Mesendoderm (in vitro differentiated cells): ENCODE results near the gene SYNCRIP.
"Not testable (repeated sequence)": the region's sequence is repeated elsewhere in the genome, so short reads cannot be mapped to it uniquely, and the experiment has no call there.

Source experiments
- DNase-seq: peaks from one replicate; pipeline ENCODE4 v3.0.0; 2013
- H2AK5ac ChIP-seq: 2 replicates; pipeline ENCODE4 v1.6.1; 2013; ENCODE audit warnings: low read length, inconsistent platforms
- H2BK120ac ChIP-seq: 2 replicates; pipeline ENCODE4 v1.6.1; 2013; ENCODE audit warnings: low read depth, mild to moderate bottlenecking, low read length, moderate library complexity, mixed read lengths
- H2BK15ac ChIP-seq: replicated peaks from 2 replicates; pipeline ENCODE4 v1.6.1; 2013; ENCODE audit warnings: low read depth, mild to moderate bottlenecking, moderate library complexity
- H2BK5ac ChIP-seq: 2 replicates; pipeline ENCODE4 v1.6.1; 2013; ENCODE audit warnings: low read length, inconsistent platforms
- H3K18ac ChIP-seq: 2 replicates; pipeline ENCODE4 v1.6.1; 2013; ENCODE audit warnings: mild to moderate bottlenecking, low read length, mixed read lengths
- H3K23ac ChIP-seq: one replicate; pipeline ENCODE4 v1.6.1; 2013; ENCODE audit warnings: low read length
- H3K27ac ChIP-seq: 2 replicates; pipeline ENCODE4 v1.5.1; 2013; ENCODE audit warnings: low read depth, mild to moderate bottlenecking, inconsistent platforms, low read length, moderate library complexity
- H3K27me3 ChIP-seq: 2 replicates; pipeline ENCODE4 v1.6.1; 2013; ENCODE audit warnings: low read length, control low read depth, mild to moderate bottlenecking, inconsistent platforms; ENCODE audit not compliant: insufficient read depth, poor library complexity
- H3K36me3 ChIP-seq: 2 replicates; pipeline ENCODE4 v1.6.1; 2013; ENCODE audit warnings: low read length, inconsistent platforms; ENCODE audit not compliant: control insufficient read depth, insufficient read depth
- H3K4ac ChIP-seq: one replicate; pipeline ENCODE4 v1.6.1; 2013; ENCODE audit warnings: low read depth, mild to moderate bottlenecking, low read length, moderate library complexity
- H3K4me1 ChIP-seq: 2 replicates; pipeline ENCODE4 v1.6.1; 2013; ENCODE audit warnings: low read depth, low read length, inconsistent platforms; ENCODE audit not compliant: control insufficient read depth
- H3K4me2 ChIP-seq: 2 replicates; pipeline ENCODE4 v1.6.1; 2013; ENCODE audit warnings: low read length
- H3K4me3 ChIP-seq: 2 replicates; pipeline ENCODE4 v1.5.1; 2013; ENCODE audit warnings: mild to moderate bottlenecking, low read length
- H3K56ac ChIP-seq: one replicate; pipeline ENCODE4 v1.6.1; 2013; ENCODE audit warnings: low read length
- H3K79me1 ChIP-seq: 2 replicates; pipeline ENCODE4 v1.6.1; 2013; ENCODE audit warnings: low read length, inconsistent platforms
- H3K79me2 ChIP-seq: 2 replicates; pipeline ENCODE4 v1.6.1; 2013; ENCODE audit warnings: mild to moderate bottlenecking, low read length; ENCODE audit not compliant: control insufficient read depth, insufficient read depth
- H3K9ac ChIP-seq: 2 replicates; pipeline ENCODE4 v1.6.1; 2013; ENCODE audit warnings: low read length, inconsistent platforms
- H4K5ac ChIP-seq: one replicate; pipeline ENCODE4 v1.6.1; 2013; ENCODE audit warnings: low read length
- H4K8ac ChIP-seq: one replicate; pipeline ENCODE4 v1.6.1; 2013; ENCODE audit warnings: low read depth, mild to moderate bottlenecking, control low read depth, low read length, moderate library complexity
- WGBS: extraction: QIAGEN DNeasy Blood & Tissue Kit; methylation state at CpG from one replicate; pipeline ENCODE4 v1.1.7; 2013; ENCODE audit warnings: low lambda C conversion rate, missing lambda C conversion rate; ENCODE audit not compliant: insufficient coverage; ENCODE audit errors: extremely low coverage; 5-methylcytosine and 5-hydroxymethylcytosine counted together

SYNCRIP gene

DNA sequence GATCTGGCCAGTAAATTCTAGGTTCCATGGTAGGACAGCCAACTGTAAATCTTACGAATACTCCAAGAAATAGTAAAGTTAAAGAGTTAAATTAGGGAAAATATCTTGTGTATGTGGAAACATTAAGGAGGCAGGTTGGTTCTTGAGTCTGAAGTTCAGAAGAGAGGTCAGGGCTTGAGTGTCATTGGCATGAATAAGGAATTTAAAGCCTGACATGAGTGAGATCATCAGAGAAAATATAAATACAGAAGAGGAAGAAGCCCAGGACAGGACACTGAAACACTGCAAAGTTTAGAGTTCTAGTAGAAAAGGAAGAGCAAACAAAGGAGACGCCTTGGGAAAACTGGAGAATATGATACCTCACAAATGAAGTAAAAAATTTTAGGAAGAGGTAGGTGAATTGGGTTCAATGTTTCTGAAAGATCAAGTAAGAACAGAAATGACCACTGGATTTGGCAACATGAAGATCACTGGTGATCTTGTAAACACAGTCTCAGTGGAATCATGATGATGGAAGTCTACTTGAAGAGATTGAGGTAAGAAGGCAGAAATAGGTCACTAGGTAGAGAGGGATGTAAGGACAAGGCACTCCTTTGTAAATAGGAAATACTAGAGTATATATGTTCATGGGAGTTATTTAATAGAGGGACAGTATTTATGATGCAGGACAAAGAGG lies 41.6 kb upstream of the SYNCRIP start:
- Histone ChIP-seq H2AK5ac (no peak overlapping the region), H2BK120ac (no peak overlapping the region), H3K9ac (no peak overlapping the region), H4K5ac (no peak overlapping the region), H3K23ac (no peak overlapping the region), H3K79me1 (peaks cover 3% of the 10 kb centered on the region), H2BK15ac (no peak overlapping the region), H3K56ac (no peak overlapping the region), H2BK5ac (no peak overlapping the region), H3K27ac (no peak overlapping the region), H3K27me3 (no peaks in the 10 kb centered on the region), H3K18ac (no peak overlapping the region), H3K36me3 (no peaks in the 10 kb centered on the region), H4K8ac (no peak overlapping the region), H3K4ac (no peak overlapping the region), H3K4me2 (no peak overlapping the region), H3K79me2 (peaks cover 5% of the 10 kb centered on the region), H3K4me1 (no peaks in the 10 kb centered on the region), H3K4me3 (no peak overlapping the region)
- DNase-seq = no peak
- WGBS = no CpG with 5 or more reads among the region's 2 CpGs

DNA sequence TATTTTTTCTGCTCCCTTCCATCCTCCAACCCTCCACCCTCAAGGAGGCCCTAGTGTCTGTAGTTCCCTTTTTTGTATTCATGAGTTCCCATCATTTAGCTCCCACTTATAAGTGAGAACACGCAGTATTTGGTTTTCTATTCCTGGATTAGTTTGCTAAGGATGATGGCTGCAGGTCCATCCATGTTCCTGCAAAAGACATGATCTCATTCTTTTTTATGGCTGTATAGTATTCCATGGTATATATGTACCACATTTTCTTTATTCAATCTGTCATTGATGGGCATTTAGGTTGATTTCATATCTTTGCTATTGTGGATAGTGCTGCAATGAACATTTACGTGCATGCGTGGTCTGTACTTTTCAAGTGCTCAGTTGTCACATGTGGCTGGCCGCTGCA lies 39.2 kb upstream of the SYNCRIP start:
- H3K56ac ChIP-seq, H3K4me2 ChIP-seq, H3K27me3 ChIP-seq, DNase-seq, H3K36me3 ChIP-seq, H3K4me1 ChIP-seq, H4K8ac ChIP-seq, H2BK5ac ChIP-seq, H4K5ac ChIP-seq, H2AK5ac ChIP-seq, H3K27ac ChIP-seq, H3K79me1 ChIP-seq, H2BK15ac ChIP-seq, H3K9ac ChIP-seq, H3K4ac ChIP-seq, H3K4me3 ChIP-seq, H2BK120ac ChIP-seq, H3K18ac ChIP-seq, H3K23ac ChIP-seq: not testable (repeated sequence)
- peaks cover 21% of the 10 kb centered on the region for H3K79me2 ChIP-seq
- WGBS = no CpG with 5 or more reads among the region's 4 CpGs

DNA sequence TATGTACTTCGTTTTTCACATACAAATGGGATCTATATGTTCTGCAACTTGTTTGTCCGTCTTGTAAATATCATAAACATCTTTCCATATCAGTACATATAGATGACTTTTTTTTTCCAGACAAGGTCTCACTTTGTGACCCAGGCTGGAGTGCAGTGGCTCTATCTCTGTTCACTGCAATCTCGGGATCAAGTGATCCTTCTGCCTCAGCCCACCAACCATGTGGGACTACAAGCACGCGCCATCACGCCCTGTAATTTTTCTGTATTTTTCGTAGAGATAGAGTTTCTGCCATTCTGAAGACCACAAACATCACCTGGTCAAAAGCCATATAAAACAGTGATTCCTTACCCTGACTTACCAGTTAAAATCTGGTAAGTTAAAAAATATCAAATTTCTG lies 37.7 kb upstream of the SYNCRIP start:
- Histone ChIP-seq H2BK5ac (no peak overlapping the region), H3K4me3 (no peak overlapping the region), H3K27ac (no peak overlapping the region), H4K8ac (no peak overlapping the region), H3K23ac (no peak overlapping the region), H3K4me2 (no peak overlapping the region), H3K79me2 (peaks cover 36% of the 10 kb centered on the region), H3K4me1 (no peaks in the 10 kb centered on the region), H2BK120ac (no peak overlapping the region), H4K5ac (no peak overlapping the region), H3K36me3 (peaks cover 8% of the 10 kb centered on the region), H3K18ac (no peak overlapping the region), H2BK15ac (no peak overlapping the region), H3K9ac (peak overlapping the region; percentile 39), H3K27me3 (no peaks in the 10 kb centered on the region), H3K56ac (peak overlapping the region; percentile 45), H3K4ac (no peak overlapping the region), H2AK5ac (no peak overlapping the region), H3K79me1 (peaks cover 3% of the 10 kb centered on the region)
- DNase-seq = no peak
- no CpG with 5 or more reads among the region's 7 CpGs for WGBS

DNA sequence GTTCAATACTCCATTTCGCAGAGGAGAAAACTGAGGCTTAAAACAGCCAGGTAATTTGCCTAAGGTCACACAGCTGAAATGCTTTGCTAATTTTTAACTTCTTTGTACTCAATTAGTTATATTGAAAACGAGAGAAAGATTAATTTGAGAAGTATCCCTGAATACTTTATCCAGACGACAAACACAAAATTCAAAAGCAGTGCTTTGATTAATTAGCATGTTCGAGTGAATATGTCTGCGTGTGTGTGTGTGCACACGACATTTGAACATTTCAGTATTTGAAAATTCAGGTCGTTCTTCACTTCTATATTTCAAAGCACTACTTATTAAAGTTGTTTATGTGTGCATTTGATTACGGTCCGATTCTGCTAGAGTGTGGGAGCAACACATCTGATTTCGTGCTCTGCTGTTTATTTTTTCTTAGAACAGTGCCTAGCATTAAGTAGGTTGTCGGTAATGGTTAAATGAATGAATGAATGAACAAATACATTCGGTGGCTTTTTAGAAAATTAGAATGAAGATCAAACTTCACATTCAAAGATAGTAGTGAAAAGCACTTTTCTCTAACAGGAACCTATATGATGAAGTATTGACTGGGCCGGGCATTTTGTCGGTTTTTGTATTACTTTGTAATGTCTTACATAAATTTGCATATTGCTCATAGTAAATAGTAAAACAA lies 36.9 kb upstream of the SYNCRIP start:
- no peak overlapping the region for H3K23ac ChIP-seq

DNA sequence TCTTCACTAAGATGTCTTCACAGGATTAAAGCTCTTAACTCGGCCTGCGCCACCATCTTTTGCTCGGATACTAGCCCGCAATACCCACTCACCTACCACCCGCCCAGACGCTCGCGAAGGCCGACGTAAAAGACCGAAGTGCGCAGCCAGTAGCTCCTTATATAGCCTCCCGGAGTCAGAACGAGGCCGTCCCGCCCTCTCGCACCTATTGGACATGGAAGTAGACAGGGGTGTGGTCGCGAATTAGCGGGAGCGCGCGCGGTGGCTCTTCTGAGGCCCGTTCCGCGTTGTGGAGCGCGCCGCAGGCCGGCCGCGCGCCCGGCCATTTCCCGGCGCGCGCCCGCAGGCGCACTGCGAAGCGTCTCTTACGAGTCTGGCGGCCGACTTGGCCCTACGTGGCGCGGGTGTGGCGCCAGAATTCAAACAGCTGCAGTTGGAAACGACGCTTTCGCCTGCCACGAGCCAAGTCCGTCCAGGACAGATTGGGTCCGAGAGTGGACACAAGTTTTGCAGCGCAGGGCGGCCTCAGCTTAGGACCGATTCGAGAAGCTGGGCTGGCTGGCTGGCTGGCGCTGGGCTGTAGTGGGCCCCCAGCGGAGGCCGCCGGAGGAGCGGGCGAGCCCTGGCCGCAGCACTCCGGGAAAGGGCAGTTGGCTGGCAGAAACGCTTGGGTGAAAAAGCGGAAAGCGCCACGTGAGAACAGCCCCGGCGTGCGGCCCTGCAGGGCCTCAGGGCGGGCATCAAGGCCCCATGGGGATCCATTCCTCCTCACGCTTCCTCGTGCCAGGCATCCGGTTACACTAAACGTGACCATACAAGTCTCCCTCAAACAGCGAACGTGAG lies 36.1 kb upstream of the SYNCRIP start:
- no peaks in the 10 kb centered on the region for H3K4me1 ChIP-seq
- H3K56ac ChIP-seq = peak overlapping the region; percentile 99
- H2BK15ac ChIP-seq = no peak overlapping the region
- DNase-seq = peak; percentile 99
- no peaks in the 10 kb centered on the region for H3K27me3 ChIP-seq
- no peak overlapping the region for H4K5ac ChIP-seq
- peaks cover 45% of the 10 kb centered on the region for H3K79me2 ChIP-seq
- peaks cover 8% of the 10 kb centered on the region for H3K36me3 ChIP-seq
- H3K9ac ChIP-seq = peak overlapping the region; percentile 99
- peak overlapping the region; percentile 90 for H3K4ac ChIP-seq
- no peak overlapping the region for H3K23ac ChIP-seq
- H3K18ac ChIP-seq = peak overlapping the region; percentile 95
- no CpG with 5 or more reads among the region's 82 CpGs for WGBS
- H4K8ac ChIP-seq = no peak overlapping the region
- H3K79me1 ChIP-seq = peaks cover 3% of the 10 kb centered on the region
- peak overlapping the region; percentile 73 for H2BK5ac ChIP-seq
- no peak overlapping the region for H2AK5ac ChIP-seq
- H3K27ac ChIP-seq = peak overlapping the region; percentile 95
- H3K4me2 ChIP-seq = peak overlapping the region; percentile 57
- no peak overlapping the region for H2BK120ac ChIP-seq
- H3K4me3 ChIP-seq = peak overlapping the region; percentile 100

More for the DNA sequence above, 36.9 kb upstream of the SYNCRIP start:
- peak overlapping the region; percentile 99 for H3K56ac ChIP-seq
- H3K4me1 ChIP-seq = no peaks in the 10 kb centered on the region
- WGBS = no CpG with 5 or more reads among the region's 14 CpGs
- H2AK5ac ChIP-seq = no peak overlapping the region
- peak overlapping the region; percentile 57 for H3K4me2 ChIP-seq
- H3K4ac ChIP-seq = no peak overlapping the region
- no peak overlapping the region for H2BK15ac ChIP-seq
- H2BK120ac ChIP-seq = no peak overlapping the region
- H2BK5ac ChIP-seq = no peak overlapping the region
- H3K9ac ChIP-seq = peak overlapping the region; percentile 96
- peak overlapping the region; percentile 95 for H3K18ac ChIP-seq
- no peak overlapping the region for H4K5ac ChIP-seq
- H3K79me2 ChIP-seq = peaks cover 44% of the 10 kb centered on the region
- peak overlapping the region; percentile 95 for H3K27ac ChIP-seq
- H3K36me3 ChIP-seq = peaks cover 8% of the 10 kb centered on the region
- no peak for DNase-seq
- peaks cover 3% of the 10 kb centered on the region for H3K79me1 ChIP-seq
- H3K4me3 ChIP-seq = peak overlapping the region; percentile 63
- no peaks in the 10 kb centered on the region for H3K27me3 ChIP-seq
- H4K8ac ChIP-seq = no peak overlapping the region
